Erythroblast (primary cell): ENCODE measurements around the gene RCSD1.
"Not testable (repeated sequence)": the region's sequence is repeated elsewhere in the genome, so short reads cannot be mapped to it uniquely, and the experiment has no call there.

ENCODE experiments used
- DNase-seq, 2 experiments: peaks; one replicate each; lab custom pipeline; 2025; lab: John Stamatoyannopoulos, UW
- GATA1 ChIP-seq: IDR thresholded peaks from 2 replicates; pipeline ENCODE4 v1.6.1; 2011; ENCODE audit warnings: low read depth, mild to moderate bottlenecking, control low read depth, low read length, moderate library complexity
- POLR2A ChIP-seq: IDR thresholded peaks from 2 replicates; pipeline ENCODE4 v1.6.1; 2011; ENCODE audit warnings: mild to moderate bottlenecking, low read length

Gene RCSD1

GRCh38 chr1:167718914-167719691, 89.1 kb downstream of the RCSD1 start:
- TF ChIP-seq POLR2A (no peak), GATA1 (no peak)
- DNase-seq, result no peak

DNA sequence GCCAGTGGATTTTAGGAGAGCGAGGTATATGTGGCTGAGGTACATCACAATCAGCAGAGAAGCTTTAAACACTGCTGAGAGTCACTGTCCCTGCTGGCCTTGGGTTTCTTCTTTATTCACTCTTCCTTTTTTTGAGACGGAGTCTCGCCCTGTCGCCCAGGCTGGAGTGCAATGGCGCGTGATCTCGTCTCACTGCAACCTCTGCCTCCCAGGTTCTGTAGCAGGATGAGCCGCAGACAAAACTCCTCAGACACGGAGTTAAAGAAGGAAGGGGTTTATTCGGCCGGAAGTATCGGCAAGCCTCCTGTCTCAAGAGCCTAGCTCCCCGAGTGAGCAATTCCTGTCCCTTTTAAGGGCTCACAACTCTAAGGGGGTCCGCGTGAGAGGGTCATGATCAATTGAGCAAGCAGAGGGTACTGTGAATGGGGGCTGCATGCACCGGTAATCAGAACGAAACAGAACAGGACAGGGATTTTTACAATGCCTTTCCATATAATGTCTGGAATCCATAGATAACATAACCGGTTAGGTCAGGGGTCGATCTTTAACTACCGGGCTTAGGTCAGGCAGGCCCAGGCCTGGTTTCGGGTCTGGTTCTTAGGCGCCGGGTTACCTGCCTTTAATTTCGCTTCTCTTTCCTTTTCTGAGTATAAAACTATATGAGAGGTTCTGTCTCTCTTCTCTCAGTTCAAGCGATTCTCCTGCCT, 89.8 kb downstream of the RCSD1 start:
- not testable (repeated sequence) for DNase-seq

DNA sequence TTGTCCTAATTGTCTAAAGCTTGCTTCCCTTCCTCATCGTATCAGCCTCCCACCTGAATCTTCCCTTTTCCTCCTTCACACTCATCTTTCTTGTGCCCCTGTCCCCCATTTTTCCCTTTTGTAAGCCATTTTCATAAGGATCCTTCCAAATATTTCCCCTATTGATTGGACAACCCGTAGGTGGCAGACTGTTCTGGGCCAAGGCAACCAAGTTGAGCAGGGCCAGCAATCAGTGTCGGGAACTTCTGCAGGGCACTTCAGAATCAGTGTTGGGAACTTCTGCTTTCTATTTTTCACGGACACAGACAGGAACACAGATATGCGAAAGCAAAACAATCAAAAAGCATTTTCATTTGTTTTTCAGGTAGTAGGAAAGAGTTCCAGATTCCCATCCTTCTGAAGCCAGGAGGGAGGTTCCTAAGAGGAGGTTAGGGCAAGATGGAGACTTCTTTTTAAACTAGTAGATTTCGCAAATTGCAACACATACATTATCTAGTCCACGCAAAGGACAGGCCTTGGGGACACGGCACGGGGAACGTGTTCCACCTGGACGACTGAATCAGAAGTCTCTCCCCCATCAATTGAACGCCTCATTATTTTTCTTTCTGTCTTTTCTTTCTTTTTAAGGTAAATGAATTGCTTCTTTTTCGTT, 91.1 kb downstream of the RCSD1 start:
- TF ChIP-seq POLR2A, result no peak
- no peak for TF ChIP-seq GATA1
- peak; percentile 50 to 51 for DNase-seq

DNA sequence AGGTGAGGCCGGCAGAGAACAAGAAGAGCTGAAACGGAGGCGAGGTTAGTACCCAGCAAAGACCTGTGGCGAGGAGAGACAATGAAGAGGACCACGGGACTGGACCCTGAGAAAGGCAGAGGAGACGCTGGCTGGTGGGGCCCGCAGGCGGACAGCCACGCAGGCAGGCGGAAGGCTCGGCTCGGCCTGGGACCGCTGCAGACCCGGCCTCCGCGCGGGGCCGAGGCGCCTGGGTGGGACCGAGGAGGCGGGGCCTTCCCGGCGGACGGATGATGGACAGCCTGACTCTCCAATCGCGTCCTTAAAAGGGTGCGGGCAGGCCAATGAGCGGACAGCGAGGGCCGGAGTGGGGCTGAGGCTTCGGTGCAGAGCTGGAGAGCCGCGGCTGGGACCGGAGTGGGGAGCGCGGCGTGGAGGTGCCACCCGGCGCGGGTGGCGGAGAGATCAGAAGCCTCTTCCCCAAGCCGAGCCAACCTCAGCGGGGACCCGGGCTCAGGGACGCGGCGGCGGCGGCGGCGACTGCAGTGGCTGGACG, 91.7 kb downstream of the RCSD1 start, which contains the start of gene MPZL1:
Gene MPZL1, plus strand, starts transcription at position 366 of the 535 bp plus-strand sequence. CDS start 170 bp downstream, outside the sequence.
- no peak for TF ChIP-seq GATA1
- TF ChIP-seq POLR2A, result peak; percentile 37

DNA sequence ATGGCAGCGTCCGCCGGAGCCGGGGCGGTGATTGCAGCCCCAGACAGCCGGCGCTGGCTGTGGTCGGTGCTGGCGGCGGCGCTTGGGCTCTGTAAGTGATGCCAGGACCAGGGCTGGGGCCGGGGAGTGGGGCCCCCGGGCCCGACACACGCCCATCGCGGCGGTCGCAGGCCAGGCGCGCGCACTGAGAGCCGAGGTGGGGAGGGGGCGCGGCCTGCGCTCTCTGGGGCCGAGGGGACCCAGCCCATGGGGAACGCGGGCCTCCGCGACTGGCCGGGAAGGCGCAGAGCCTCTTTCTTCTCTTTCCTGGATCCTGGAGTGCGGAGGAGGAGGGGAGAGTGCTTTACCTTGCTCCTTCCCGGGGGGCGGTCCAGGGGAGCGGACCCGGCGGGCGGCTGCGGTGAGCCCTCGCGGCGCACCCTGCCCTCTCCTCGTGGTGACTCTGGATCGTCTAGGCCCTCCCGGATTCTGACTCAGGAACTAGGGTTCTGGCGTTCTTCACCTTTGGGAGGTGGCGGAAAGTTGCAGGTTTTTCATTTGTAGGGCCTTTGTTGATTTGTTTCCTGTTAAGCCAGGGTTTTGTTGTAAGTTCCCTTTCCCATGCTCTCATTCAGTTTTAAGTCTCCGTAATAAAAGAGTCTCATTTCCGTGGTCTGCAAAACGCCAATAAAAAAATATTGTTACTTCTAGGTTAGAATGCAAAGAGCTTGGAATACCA, 92.3 kb downstream of the RCSD1 start:
- no peak for TF ChIP-seq GATA1
- TF ChIP-seq POLR2A, result no peak
- DNase-seq, result peak; percentile 48 to 65

More for the DNA sequence above, 91.7 kb downstream of the RCSD1 start, which contains the start of gene MPZL1:
- peak; percentile 95 to 97 for DNase-seq

DNA sequence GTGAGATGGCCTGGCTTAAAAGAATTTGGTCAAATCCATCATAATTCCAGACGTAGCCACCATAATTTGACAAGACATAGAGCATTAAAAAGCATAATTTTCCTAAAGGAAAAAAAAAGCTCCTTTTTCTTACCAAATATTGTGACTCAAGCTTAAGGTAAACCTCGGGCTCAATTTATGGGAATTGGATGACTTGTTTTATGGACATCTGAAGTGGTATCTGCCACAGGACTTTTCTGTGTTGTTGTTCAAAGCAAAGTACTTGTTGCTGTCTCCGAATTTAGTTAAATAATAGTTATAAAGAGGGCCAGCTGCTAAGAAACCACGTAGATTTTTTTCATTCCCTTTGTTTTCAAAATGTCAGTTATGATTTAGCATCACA, 92.8 kb downstream of the RCSD1 start:
- peak in 1 of 2 experiments; percentile 31 for DNase-seq
- TF ChIP-seq GATA1 (no peak), POLR2A (no peak)

GRCh38 chr1:167723707-167724323, 93.8 kb downstream of the RCSD1 start:
- TF ChIP-seq GATA1 (no peak), POLR2A (no peak)
- DNase-seq, result peak; percentile 30 to 36

- TF ChIP-seq GATA1 (no peak), POLR2A (no peak)
- DNase-seq, result no peak
These were observed 96.0 kb downstream of the RCSD1 start for GRCh38 chr1:167726008-167726407.

DNA sequence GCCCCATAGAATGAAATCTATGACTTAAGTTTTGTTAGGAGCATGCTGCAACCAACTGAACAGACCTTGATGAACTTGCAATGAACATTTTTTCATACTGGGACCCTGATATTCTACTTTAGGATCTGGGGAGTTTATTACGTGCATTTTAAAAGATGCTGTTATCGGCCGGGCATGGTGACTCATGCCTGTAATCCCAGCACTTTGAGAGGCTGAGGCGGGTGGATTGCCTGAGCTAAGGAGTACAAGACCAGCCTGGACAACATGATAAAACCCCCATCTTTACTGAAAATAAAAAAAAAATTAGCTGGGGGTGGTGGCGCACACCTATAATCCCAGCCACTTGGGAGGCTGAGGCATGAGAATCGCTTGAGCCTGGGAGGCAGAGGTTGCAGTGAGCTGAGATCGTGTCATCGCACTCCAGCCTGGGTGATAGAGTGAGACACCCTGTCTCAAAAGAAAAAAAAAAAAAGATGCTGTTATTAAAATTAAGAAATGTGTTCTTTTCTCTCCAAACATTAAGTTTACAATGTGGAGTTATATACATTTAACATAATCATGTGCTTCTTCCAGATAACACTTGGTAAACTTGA, 98.9 kb downstream of the RCSD1 start:
- DNase-seq, result peak; percentile 21 to 41
- TF ChIP-seq POLR2A (no peak), GATA1 (no peak)

DNA sequence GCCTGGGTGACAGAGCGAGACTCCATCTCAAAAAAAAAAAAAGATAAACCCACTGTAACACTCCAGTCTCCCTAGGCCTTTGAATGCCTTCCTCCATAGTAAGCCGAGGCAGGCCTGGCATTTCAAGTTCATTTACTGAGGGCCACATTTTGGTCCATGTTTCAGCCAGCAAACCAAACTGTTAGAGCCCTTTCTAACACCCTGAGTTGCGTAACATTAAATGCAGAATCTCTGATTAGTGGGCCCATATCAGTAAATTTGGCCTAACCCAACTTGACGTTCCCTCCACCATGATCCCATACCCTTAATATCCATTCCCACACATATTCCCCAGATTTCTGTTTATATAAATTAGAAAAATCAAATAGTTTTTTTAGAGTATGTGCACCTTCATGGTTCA, 104.2 kb downstream of the RCSD1 start:
- no peak for TF ChIP-seq POLR2A
- TF ChIP-seq GATA1, result no peak
- no peak for DNase-seq

DNA sequence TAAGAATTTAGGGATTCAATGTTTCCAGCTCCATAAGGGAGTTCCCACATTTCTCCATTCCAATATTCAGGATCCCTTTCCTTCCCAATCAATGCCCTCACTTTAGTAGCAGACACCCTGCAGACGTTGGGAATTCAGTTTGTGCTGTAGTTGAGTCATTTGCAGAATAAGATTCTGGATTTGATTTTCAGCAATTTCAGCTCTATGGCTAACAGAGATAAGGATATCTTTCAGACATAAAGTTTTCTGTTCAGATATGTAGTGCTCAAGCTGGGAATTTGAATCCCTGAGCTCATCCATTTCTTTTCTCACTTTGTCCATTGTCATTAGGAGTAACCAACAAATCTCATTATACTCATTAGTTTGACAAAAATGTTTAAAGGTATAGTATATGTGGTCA, 104.8 kb downstream of the RCSD1 start:
- DNase-seq, result no peak
- no peak for TF ChIP-seq POLR2A
- no peak for TF ChIP-seq GATA1

GRCh38 chr1:167737169-167737568, 107.1 kb downstream of the RCSD1 start:
- no peak for TF ChIP-seq POLR2A
- TF ChIP-seq GATA1, result no peak
- DNase-seq, result peak; percentile 17 to 32

DNA sequence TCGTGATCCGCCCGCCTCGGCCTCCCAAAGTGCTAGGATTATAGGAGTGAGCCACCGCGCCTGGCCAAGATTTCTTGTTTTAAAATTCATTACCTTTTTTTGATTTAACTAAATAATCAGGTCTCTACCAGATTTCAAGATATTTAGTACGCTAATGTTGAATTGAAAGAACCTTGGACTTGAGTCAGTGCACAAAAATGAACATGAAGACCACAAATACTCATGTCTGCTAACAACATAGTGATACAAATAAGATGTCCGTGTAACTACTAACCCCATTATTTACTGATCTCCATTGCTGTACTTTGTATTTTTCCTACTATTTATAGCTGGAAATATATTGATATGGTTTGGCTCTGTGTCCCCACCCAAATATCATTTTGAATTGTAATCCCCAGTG, 108.1 kb downstream of the RCSD1 start:
- TF ChIP-seq POLR2A, result no peak
- TF ChIP-seq GATA1, result no peak
- DNase-seq, result no peak
